Urinary bladder (tissue), 2 donors: ENCODE data around the gene MICB. TPM values are rescaled to one million over a fixed set of nuclear protein-coding genes. Genes with fewer than 3 reads are reported as not detected.
A peak's percentile ranks its signal among the peaks of the same experiment; 100 is the strongest.

Experiments
- polyA plus RNA-seq: library from polyadenylated mRNA; stranded (reverse); fragments of 200-250 nt; gene quantifications from one replicate; pipeline ENCODE4 v1.2.3, GENCODE V29; 2013
- small RNA-seq: library from RNA; depleted of rRNA; stranded (forward); fragments of <200 nt; gene quantifications from one replicate; pipeline ENCODE3, GENCODE V24; 2014
- total RNA-seq: library from RNA; depleted of rRNA; stranded (reverse); fragments of >200 nt; gene quantifications from one replicate; pipeline ENCODE4 v1.2.3, GENCODE V29; 2014
- donor health status: healthy.

Gene MICB
- total and polyA plus RNA-seq, 2 donors, result 1.6 TPM

Small RNA genes lying within 50 kb of the gene (small RNA-seq; reads per million reads assigned to genes)
- gene AL663061.1 (not detected), gene RF00019 (not detected), gene SNORD117 (315 reads per million, percentile 98 among the genes with 10 or more reads in this experiment), gene SNORD84 (not detected)

Other genes starting within 250 kb of the MICB start
- gene HLA-C, start 226.1 kb upstream of the MICB start, total RNA-seq, result 108 TPM
- 351 TPM for gene HLA-C, start 226.1 kb upstream of the MICB start, polyA plus RNA-seq
- gene HLA-B, start 141.0 kb upstream of the MICB start, total RNA-seq, result 234 TPM
- gene HLA-B, start 141.0 kb upstream of the MICB start, polyA plus RNA-seq, result 1,074 TPM
- 6.7 TPM for gene MICA, start 94.5 kb upstream of the MICB start, total RNA-seq
- gene MICA, start 94.5 kb upstream of the MICB start, polyA plus RNA-seq, result 23.8 TPM
- not detected for gene MCCD1, start 30.8 kb downstream of the MICB start, total RNA-seq
- gene MCCD1, start 30.8 kb downstream of the MICB start, polyA plus RNA-seq, result not detected
- 271 TPM for gene DDX39B, start 43.9 kb downstream of the MICB start, total RNA-seq
- 285 TPM for gene DDX39B, start 43.9 kb downstream of the MICB start, polyA plus RNA-seq
- 3.3 TPM for gene ATP6V1G2, start 48.5 kb downstream of the MICB start, total RNA-seq
- gene ATP6V1G2, start 48.5 kb downstream of the MICB start, polyA plus RNA-seq, result 3.8 TPM
- 12.1 TPM for gene NFKBIL1, start 49.5 kb downstream of the MICB start, total RNA-seq
- 36.9 TPM for gene NFKBIL1, start 49.5 kb downstream of the MICB start, polyA plus RNA-seq
- gene LTA, start 74.1 kb downstream of the MICB start, total RNA-seq, result not detected
- 0.06 TPM for gene LTA, start 74.1 kb downstream of the MICB start, polyA plus RNA-seq
- gene TNF, start 77.4 kb downstream of the MICB start, total RNA-seq, result not detected
- 0.29 TPM for gene TNF, start 77.4 kb downstream of the MICB start, polyA plus RNA-seq
- gene LTB, start 84.3 kb downstream of the MICB start, total RNA-seq, result 2.1 TPM
- gene LTB, start 84.3 kb downstream of the MICB start, polyA plus RNA-seq, result 1.4 TPM
- 4.2 TPM for gene LST1, start 88.1 kb downstream of the MICB start, total RNA-seq
- 10.6 TPM for gene LST1, start 88.1 kb downstream of the MICB start, polyA plus RNA-seq
- gene NCR3, start 94.9 kb downstream of the MICB start, total RNA-seq, result not detected
- gene NCR3, start 94.9 kb downstream of the MICB start, polyA plus RNA-seq, result 0.20 TPM
- gene AIF1, start 117.1 kb downstream of the MICB start, total RNA-seq, result 42.6 TPM
- gene AIF1, start 117.1 kb downstream of the MICB start, polyA plus RNA-seq, result 41.7 TPM
- 53.7 TPM for gene PRRC2A, start 122.6 kb downstream of the MICB start, total RNA-seq
- 115 TPM for gene PRRC2A, start 122.6 kb downstream of the MICB start, polyA plus RNA-seq
- 73.8 TPM for gene BAG6, start 154.5 kb downstream of the MICB start, total RNA-seq
- gene BAG6, start 154.5 kb downstream of the MICB start, polyA plus RNA-seq, result 193 TPM
- gene APOM, start 157.7 kb downstream of the MICB start, total RNA-seq, result 0.69 TPM
- gene APOM, start 157.7 kb downstream of the MICB start, polyA plus RNA-seq, result 3.6 TPM
- gene C6orf47, start 162.6 kb downstream of the MICB start, total RNA-seq, result 17.6 TPM
- gene C6orf47, start 162.6 kb downstream of the MICB start, polyA plus RNA-seq, result 29.7 TPM
- 10.0 TPM for gene GPANK1, start 166.9 kb downstream of the MICB start, total RNA-seq
- 20.9 TPM for gene GPANK1, start 166.9 kb downstream of the MICB start, polyA plus RNA-seq
- gene CSNK2B, start 167.9 kb downstream of the MICB start, total RNA-seq, result 44.3 TPM
- gene CSNK2B, start 167.9 kb downstream of the MICB start, polyA plus RNA-seq, result 151 TPM
- gene LY6G5B, start 171.8 kb downstream of the MICB start, total RNA-seq, result 6.0 TPM
- gene LY6G5B, start 171.8 kb downstream of the MICB start, polyA plus RNA-seq, result 7.2 TPM
- gene LY6G5C, start 182.9 kb downstream of the MICB start, total RNA-seq, result 0.37 TPM
- gene LY6G5C, start 182.9 kb downstream of the MICB start, polyA plus RNA-seq, result 4.0 TPM
- 42.6 TPM for gene ABHD16A, start 205.2 kb downstream of the MICB start, total RNA-seq
- gene ABHD16A, start 205.2 kb downstream of the MICB start, polyA plus RNA-seq, result 56.4 TPM
- gene LY6G6F, start 208.7 kb downstream of the MICB start, total RNA-seq, result not detected
- not detected for gene LY6G6F, start 208.7 kb downstream of the MICB start, polyA plus RNA-seq
- 3.1 TPM for gene LY6G6D, start 217.2 kb downstream of the MICB start, total RNA-seq
- 1.7 TPM for gene LY6G6D, start 217.2 kb downstream of the MICB start, polyA plus RNA-seq
- not detected for gene LY6G6C, start 223.6 kb downstream of the MICB start, total RNA-seq
- gene LY6G6C, start 223.6 kb downstream of the MICB start, polyA plus RNA-seq, result not detected
- gene MPIG6B, start 225.2 kb downstream of the MICB start, total RNA-seq, result 0.32 TPM
- 0.62 TPM for gene MPIG6B, start 225.2 kb downstream of the MICB start, polyA plus RNA-seq
- gene DDAH2, start 231.2 kb downstream of the MICB start, total RNA-seq, result 81.6 TPM
- gene DDAH2, start 231.2 kb downstream of the MICB start, polyA plus RNA-seq, result 115 TPM
- gene CLIC1, start 238.4 kb downstream of the MICB start, total RNA-seq, result 200 TPM
- 303 TPM for gene CLIC1, start 238.4 kb downstream of the MICB start, polyA plus RNA-seq
- gene MSH5, start 241.9 kb downstream of the MICB start, total RNA-seq, result 14.8 TPM
- 2.9 TPM for gene MSH5, start 241.9 kb downstream of the MICB start, polyA plus RNA-seq